NCI-H524 treated with DMSO at 0.1 percent for 48 hours (cell line): Measurements from ENCODE around the gene UMODL1.

Experiments
- DNase-seq: peaks from one replicate; lab custom pipeline; 2025; lab: John Stamatoyannopoulos, UW

The UMODL1 gene

GRCh38 chr21:42071146-42071737 lies at the start of gene UMODL1:
TSS of gene UMODL1 (plus strand) at chr21:42071317. CDS start at chr21:42071317, 0 bp downstream.
- peak; percentile 42 for DNase-seq

GRCh38 chr21:42021371-42022090 lies 49.6 kb upstream of the UMODL1 start:
- no peak for DNase-seq

GRCh38 chr21:42022091-42022430 lies 49.1 kb upstream of the UMODL1 start:
- no peak for DNase-seq

GRCh38 chr21:42022906-42023305 lies 48.2 kb upstream of the UMODL1 start:
- no peak for DNase-seq

- DNase-seq, result no peak
Observed at GRCh38 chr21:42025376-42026081, 45.6 kb upstream of the UMODL1 start.

- DNase-seq, result no peak
Observed at GRCh38 chr21:42026082-42026435, 45.1 kb upstream of the UMODL1 start.

- DNase-seq, result no peak
Observed at GRCh38 chr21:42027085-42027821, 43.9 kb upstream of the UMODL1 start.

GRCh38 chr21:42027822-42028765 lies 43.0 kb upstream of the UMODL1 start:
- no peak for DNase-seq

- DNase-seq, result no peak
Observed at GRCh38 chr21:42028766-42029425, 42.2 kb upstream of the UMODL1 start.

GRCh38 chr21:42030311-42030710 lies 40.8 kb upstream of the UMODL1 start:
- DNase-seq, result no peak

- no peak for DNase-seq
Observed at GRCh38 chr21:42031241-42031640, 39.9 kb upstream of the UMODL1 start.

GRCh38 chr21:42031816-42032215 lies 39.3 kb upstream of the UMODL1 start:
- no peak for DNase-seq

- DNase-seq, result no peak
Observed at GRCh38 chr21:42032266-42032665, 38.9 kb upstream of the UMODL1 start.

GRCh38 chr21:42032968-42033367 lies 38.1 kb upstream of the UMODL1 start:
- no peak for DNase-seq

GRCh38 chr21:42036313-42036712 lies 34.8 kb upstream of the UMODL1 start:
- no peak for DNase-seq

GRCh38 chr21:42037516-42037915 lies 33.6 kb upstream of the UMODL1 start:
- no peak for DNase-seq

GRCh38 chr21:42037943-42038342 lies 33.2 kb upstream of the UMODL1 start:
- DNase-seq, result no peak

- no peak for DNase-seq
Observed at GRCh38 chr21:42038393-42038792, 32.7 kb upstream of the UMODL1 start.

GRCh38 chr21:42038826-42039425 lies 32.2 kb upstream of the UMODL1 start:
- no peak for DNase-seq

GRCh38 chr21:42039470-42039901 lies 31.6 kb upstream of the UMODL1 start:
- no peak for DNase-seq
